Measurements from ENCODE around the gene CADPS.

Gene CADPS

GRCh38 chr3:62737449-62737848, 137.8 kb downstream of the CADPS start:
- DNase-seq (ENCODE audit: low read depth) = no peak

- no peak for DNase-seq (ENCODE audit: low read depth)
Observed at GRCh38 chr3:62735510-62735909, 139.7 kb downstream of the CADPS start.

- no peak for DNase-seq (ENCODE audit: low read depth)
Observed at GRCh38 chr3:62732183-62732904, 142.9 kb downstream of the CADPS start.

GRCh38 chr3:62727981-62728380, 147.2 kb downstream of the CADPS start:
- no peak for DNase-seq (ENCODE audit: low read depth)

GRCh38 chr3:62727536-62727935, 147.7 kb downstream of the CADPS start:
- DNase-seq (ENCODE audit: low read depth) = peak; percentile 21

GRCh38 chr3:62724503-62724902, 150.7 kb downstream of the CADPS start:
- no peak for DNase-seq (ENCODE audit: low read depth)

GRCh38 chr3:62723914-62724217, 151.3 kb downstream of the CADPS start:
- no peak for DNase-seq (ENCODE audit: low read depth)

GRCh38 chr3:62723166-62723913, 151.9 kb downstream of the CADPS start:
- DNase-seq (ENCODE audit: low read depth) = no peak

- no peak for DNase-seq (ENCODE audit: low read depth)
Observed at GRCh38 chr3:62722344-62722743, 152.9 kb downstream of the CADPS start.

GRCh38 chr3:62718515-62719320, 156.5 kb downstream of the CADPS start:
- DNase-seq (ENCODE audit: low read depth) = no peak

- no peak for DNase-seq (ENCODE audit: low read depth)
Observed at GRCh38 chr3:62718011-62718410, 157.2 kb downstream of the CADPS start.

GRCh38 chr3:62712746-62713145, 162.5 kb downstream of the CADPS start:
- no peak for DNase-seq (ENCODE audit: low read depth)

GRCh38 chr3:62710751-62711150, 164.5 kb downstream of the CADPS start:
- no peak for DNase-seq (ENCODE audit: low read depth)

GRCh38 chr3:62708638-62709373, 166.4 kb downstream of the CADPS start:
- DNase-seq (ENCODE audit: low read depth) = no peak

- no peak for DNase-seq (ENCODE audit: low read depth)
Observed at GRCh38 chr3:62705721-62706120, 169.5 kb downstream of the CADPS start.

GRCh38 chr3:62703451-62704167, 171.6 kb downstream of the CADPS start:
- DNase-seq (ENCODE audit: low read depth) = no peak

- no peak for DNase-seq (ENCODE audit: low read depth)
Observed at GRCh38 chr3:62700357-62700756, 174.9 kb downstream of the CADPS start.

GRCh38 chr3:62699728-62700127, 175.5 kb downstream of the CADPS start:
- no peak for DNase-seq (ENCODE audit: low read depth)

GRCh38 chr3:62696011-62696410, 179.2 kb downstream of the CADPS start:
- DNase-seq (ENCODE audit: low read depth) = no peak

- no peak for DNase-seq (ENCODE audit: low read depth)
Observed at GRCh38 chr3:62688812-62689211, 186.4 kb downstream of the CADPS start.

GRCh38 chr3:62688050-62688449, 187.2 kb downstream of the CADPS start:
- DNase-seq (ENCODE audit: low read depth) = peak; percentile 21
